Inferior parietal cortex (tissue), 1 donor: ENCODE measurements around the gene DCANP1.

ENCODE experiments used
- DNase-seq: peaks from one replicate; pipeline ENCODE4 v3.0.0-alpha.2; 2016; ENCODE audit errors: extremely low spot score

Gene DCANP1

DNA sequence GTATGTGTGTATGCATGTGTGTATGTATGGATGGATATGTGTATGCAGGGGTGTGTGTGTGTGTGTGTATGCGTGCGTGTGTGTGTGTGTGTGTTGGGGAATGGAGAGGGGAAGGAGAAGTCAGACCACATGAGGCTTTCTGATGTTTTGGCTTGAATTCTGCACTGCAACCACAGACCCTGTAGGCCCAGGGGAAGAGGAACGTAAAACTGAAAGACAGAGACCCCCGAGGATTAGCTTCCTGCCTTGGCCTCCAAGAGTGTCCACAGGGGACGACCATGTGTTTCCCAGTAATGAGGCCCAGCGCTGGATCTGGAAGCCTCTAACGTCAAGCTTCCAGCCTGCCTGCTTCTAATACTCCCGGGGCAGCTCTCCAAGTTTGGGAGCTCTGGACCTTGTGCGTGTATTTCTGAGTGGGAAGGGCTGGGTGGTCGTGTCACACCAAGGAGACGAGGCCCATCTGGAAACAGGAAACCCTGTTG lies 5.8 kb downstream of the DCANP1 start:
- DNase-seq = no peak

DNA sequence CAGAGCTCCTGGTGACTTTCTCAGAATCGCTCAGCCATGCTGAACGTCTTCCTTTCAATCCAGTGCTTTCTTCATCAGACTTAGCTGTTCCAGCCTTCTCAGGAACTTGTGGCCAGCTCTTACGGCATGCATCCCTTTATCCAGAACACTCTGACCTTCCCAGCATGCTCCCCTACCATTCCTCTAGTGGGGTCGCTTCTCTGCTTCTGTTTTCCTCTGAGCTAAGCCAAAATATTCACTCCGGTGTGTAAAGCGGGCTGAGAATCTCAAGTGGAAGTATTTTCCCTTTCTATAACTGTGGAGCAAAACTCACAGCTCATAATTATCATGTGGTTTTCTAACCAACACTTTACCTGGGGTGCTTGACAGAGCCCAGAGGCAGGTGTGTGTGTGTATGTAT lies 6.2 kb downstream of the DCANP1 start:
- no peak for DNase-seq

DNA sequence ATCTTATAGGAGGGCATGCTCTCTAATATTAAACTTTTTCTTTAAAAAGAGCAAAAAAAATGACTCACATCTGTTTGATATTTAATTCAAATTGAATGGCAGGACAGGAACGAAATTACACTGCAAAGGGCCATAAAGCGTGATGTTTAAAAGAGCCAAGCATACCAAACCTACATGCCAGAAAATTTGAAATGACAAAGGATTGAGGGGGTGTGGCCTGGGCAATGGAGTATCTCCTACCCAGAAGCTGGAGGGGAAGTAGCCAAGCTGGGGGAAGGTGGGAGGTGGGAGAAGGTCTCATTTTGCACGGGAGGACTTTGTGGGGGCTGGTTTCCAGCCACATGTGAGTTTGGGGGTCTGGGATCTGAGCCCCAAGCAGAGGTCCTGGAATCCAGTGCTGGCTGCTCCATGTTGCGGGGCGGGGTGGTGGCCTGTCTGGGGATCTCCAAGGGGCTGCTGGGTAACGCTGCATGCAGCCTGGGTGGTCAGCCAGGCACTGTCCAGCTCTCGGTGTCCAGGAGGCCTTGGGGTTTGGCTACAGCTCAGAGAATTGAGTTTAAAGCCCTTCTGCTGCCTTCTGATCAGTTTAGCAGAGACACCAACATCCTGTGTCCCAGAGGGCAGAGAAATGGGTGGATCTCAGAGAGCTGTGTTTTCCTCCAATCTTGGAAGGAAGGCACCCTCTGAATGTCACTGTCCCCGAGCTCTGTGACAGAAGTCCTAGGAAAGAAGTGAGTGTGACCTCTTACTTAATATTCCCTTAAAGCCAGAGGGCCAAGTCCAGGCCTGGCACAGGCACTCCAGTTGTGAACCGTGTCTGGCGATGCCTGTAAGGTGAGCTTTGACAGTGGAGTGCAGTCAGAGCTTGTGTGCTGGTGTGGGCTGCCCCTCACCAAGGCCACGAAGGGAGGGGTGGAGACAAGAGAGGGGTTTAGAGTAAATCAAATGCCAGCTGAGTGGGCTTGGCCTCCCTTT lies 7.6 kb downstream of the DCANP1 start:
- DNase-seq = no peak

DNA sequence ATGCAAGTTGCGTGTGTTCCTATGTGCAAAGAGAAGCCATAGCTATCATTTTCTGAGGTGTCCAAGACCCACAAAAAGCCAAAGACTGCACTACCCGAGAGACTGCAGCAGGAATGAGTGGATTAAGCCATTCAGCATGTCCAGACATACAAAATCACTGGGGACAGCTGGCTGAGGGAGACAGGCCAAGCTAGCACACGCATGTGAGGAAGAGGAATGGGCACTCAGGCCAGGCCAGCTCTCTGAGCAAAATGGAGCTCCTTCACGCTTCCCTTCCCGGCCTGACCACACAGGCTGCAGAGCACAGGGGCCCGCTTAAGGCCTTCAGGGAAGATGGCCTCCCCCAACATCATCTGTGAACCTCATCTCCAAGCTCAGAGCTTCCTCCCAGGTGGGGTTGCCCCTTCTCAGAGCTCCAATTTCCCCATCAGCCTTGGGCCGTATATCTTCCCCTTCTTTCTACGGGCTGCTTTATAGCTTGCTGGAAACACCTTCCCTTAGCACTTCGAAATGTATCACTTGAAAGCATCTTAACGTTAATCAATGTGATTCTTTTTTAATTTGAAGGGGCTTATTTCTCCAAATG lies 8.4 kb downstream of the DCANP1 start:
- DNase-seq = no peak

DNA sequence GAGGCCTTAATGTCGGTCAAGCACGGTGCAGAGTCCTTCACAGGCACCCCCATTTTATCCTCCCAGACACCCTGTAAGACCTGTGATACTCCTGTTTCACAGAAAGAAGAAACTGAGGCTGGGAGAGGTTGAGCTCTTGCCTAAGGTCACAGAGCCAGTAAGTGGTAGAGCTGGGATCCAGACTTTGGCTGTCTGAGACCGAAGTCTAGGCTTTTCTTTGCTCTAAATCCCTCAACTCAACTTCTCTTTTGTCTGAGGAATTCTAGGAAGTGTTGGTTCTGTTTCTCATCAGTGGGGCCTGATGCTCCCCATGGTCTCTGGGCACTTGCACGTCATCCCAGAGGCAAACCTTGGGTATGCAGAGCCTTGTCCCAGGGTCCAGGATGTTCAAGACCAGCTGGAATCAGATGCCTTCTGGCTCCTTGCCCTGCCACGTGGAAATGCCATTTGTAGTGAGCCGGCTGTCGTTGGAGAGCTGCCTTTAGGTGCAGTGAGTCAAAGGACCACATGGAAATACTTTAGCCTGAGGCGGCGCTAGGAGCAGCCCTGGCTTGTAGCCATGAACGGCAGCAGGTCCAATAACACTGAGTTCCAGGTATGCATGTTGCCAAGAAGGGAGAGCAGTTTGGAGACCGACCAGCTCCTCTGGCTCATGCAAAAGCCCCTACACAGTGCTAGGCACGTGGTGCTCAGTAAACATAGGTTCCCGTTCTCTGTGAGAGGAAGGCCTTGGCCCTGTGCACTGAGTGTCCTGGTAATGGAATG lies 9.2 kb downstream of the DCANP1 start:
- no peak for DNase-seq

DNA sequence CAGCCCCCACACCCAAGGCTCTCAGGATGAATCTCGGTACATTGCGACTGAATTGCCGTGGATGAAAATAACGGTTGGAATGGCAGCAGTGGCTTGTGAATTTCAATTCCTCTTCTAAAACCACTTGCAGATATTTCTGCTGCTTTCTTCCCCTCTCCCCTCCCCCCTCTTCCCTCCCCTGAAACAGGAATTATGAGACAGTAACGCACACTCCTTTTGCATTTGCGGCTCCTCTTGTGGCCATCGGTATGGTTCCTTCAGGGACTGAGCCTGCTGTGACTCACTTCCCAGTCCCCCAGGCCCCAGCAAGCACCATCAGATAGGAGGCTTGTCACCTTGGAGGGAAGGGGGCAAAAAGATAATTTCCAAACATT lies 9.7 kb downstream of the DCANP1 start:
- no peak for DNase-seq

DNA sequence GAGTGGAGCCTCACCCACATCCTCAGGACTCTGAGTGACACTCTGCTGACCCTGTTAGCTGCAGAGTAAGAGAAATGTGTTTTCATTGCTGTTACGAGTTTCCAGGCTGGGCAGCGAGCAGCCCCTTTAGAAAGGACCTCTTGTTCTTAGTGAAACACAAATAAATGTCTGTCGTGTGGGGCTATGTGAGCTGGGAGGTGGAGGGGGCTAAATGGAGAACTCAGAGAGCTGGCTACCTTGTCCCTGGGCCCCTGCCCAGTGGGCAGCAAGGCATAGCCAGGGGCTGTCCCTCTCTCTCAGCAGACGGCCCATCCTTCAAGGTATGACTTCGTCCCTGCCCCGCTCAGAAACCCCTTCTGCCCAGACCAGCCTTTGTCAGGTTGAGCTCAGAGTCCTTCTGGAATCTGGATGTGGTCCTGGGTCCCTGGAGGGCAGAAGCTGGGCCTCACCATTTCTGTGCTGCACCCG lies 10.2 kb downstream of the DCANP1 start:
- no peak for DNase-seq

DNA sequence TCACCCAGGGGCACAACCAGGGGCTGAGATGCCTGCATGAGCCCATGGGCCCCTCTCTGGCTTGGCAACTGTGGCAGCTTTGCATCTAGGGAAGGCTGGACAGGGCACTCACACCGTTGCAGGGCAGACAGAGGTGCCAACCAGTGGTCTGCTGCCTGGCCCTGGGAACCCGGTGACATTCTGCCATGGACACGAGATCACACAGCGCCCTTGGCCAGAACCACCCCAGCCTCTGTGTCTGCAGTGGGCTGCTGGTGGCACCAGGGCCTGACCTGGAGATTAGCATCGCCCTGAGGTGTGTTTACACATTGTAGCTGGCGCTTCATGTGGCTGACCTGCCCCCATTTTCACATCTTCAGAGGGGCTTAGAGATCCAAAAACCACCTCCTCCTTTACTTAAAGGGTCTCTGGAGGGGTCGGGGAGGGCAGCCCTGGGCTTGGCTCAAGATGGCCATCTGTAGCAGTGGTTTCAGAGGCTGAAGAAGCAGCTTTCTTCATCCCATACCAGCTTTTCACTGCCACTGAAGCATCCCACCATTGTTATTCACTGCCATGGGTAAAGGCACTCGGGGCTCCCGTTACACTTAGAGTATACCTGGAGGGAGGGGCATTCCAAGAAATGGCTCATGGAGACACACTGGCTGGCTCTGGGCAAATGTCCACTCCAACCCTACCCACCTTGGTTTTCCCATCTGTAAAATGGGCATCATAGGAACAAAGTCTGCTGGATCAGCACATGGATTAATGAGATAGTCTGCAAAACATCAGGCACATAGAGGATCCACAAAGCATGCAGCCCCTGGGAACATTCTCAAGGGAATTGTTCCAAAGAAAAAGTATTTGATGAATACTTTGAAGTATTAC lies 11.4 kb downstream of the DCANP1 start:
- no peak for DNase-seq

DNA sequence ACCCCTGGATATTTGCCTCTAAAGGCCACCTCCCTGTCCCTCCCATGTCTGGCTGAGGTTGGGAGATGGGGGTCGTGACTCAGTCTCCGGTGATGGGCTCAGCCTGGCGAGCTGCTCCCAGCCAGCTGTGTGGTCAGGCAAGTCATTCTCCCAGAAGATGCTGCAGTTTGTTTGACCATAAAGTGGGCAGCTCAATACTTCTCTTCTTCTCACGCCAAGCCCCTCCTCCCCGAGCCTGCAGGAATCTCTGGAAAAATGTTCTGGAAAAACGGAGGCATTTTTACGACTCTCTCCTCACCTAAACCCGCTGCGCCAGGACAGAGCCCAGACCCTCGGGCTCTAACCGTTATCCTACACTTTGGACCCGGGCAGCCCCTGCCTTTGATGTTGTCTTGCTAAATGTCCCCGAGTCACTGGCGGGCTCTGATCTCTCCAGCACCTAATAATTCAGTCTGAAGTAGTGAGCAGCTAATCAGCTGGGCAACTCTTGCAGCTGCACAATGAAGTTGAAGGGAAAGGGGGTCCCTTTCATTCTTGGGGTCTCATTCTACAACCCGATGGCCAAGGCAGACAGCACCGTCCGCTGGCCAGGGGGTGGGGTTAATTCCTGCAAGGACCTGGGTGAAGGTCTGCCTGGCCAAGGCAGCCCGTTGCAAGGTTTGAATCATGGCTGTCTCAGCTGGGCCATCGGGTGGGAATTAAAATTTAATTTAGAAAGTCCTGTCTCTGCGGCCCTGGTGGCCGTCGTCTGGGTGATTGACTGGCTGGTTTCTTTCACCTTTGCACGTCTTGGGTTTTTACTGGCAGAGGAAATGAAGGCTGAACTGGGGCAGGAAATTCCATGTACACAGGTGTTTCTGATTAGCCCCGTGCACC lies 12.3 kb downstream of the DCANP1 start:
- DNase-seq = no peak

DNA sequence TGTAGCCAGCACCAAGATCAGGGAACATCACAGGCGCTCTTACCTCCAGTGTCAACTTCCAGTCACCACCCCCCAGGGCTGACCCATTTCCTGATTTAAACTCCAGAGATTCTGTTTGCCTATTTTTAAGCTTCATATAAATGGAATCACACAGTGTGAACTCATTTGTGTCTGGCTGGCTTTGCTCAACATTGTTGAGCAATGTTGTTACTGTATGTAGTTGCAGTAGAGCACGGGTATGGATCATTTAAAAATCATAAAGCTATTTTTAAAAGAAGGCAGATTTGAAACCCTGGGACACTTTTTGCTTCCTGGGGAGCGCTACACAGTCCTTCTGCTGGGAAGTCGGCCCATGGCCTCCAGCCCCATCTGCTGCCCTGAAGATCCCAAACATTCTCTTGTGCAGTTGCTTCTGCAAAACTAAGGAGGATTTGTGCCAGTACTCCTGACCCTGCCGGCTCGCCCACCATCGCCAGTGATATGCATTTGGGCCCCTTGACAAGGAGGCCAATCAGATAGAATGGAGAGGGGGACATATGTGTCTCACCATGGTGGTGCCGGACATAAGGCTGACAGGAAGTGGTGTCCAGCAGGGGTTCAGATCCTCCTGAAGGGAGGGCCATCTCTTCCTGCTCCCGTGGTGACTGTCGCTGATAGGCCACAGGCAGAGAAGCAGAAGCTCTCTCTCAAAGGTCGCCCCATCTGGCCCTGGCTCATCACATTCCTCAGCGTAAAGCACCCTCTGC lies 13.3 kb downstream of the DCANP1 start:
- DNase-seq = no peak

DNA sequence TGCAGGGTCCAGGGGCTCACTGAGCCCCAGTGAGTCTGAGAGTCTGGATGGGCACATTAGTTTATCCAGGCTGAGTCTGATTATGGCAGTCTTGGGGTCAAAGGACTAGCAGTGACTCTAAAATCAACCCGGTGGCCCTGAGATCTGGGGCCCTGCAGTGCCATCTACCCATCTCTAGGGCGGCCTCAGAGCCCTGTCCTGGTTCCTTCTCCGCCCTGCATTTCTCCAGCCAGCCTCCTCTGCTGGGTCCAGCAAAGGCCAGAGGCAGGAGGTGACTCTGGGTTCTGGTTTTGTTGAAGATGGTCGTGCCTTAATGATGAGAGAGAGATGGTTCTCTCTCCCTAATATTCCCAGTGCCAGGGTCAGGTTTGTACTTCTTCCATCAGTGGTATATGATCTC lies 15.0 kb downstream of the DCANP1 start:
- DNase-seq = no peak

DNA sequence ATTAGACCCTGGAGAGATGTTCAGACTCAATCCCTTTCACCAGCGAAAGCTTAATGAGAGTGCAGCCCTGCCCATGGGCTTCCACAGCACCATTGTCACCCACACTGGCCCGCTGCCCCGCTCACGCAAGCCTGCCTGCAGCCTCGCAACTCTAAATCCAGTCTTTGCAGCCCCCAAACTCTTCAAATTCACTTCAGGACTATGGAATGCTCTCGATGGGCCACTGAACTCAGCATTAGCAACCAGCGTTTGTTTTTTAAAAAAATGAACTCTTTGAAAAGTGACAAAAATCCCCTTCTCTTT lies 17.1 kb downstream of the DCANP1 start:
- no peak for DNase-seq

DNA sequence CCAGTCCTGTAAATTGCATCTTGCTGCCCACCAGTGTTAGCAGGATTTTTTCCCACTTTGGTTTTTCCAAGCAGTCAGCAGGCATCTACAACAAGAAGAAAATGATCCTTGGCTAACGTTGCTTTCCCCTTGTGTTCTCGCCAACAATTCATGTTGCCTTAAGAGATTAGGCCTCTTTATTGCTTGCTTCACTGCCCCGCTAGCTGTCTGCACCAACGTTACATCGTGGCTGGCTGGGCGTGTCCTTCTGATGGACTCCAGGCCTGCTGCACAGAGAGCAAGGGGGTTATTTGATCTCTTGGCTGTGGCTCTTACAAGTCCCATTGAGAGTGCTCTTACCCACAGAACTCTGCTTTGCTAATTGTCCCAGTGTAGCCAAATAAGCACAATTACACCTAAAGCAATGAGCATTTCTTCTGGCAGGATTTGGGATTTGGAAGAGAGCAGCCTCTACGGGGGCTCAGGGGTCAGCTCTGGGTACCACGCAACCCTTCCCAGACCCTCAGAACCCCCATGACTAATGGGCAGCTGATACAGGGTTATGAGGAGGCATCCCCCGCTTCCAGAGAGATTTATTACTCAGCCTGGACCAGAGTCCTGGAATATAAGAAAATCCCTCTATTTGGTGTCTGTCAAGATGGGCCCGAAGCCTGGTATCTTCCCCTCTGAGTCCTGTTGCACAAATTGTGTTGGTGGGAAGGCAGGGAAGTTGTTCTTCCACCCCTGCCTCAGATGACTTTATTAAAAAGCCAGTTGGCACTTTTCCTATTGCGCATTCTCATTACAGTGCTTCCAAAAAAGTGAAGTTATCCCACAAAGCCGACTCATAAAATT lies 17.6 kb downstream of the DCANP1 start:
- DNase-seq = no peak

DNA sequence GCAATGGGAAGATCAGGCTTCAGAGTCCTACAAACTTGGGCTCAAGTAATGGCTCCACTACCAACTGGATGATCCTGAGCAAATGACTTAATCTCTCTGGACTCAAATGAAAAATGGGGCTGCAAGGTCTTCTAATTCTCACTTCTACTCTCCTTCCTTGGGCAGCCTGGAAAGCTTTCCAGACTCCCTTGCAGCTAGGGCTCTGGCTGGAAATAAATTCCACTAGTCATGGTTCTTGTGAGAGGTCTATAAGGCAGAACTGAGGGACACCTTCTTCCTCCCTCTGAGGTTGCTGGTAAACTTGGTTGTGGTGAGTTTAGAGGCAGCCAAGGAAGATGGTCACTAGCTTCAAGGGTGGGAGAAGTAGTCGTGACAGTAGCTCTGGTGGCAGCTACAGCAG lies 18.6 kb downstream of the DCANP1 start:
- DNase-seq = no peak

DNA sequence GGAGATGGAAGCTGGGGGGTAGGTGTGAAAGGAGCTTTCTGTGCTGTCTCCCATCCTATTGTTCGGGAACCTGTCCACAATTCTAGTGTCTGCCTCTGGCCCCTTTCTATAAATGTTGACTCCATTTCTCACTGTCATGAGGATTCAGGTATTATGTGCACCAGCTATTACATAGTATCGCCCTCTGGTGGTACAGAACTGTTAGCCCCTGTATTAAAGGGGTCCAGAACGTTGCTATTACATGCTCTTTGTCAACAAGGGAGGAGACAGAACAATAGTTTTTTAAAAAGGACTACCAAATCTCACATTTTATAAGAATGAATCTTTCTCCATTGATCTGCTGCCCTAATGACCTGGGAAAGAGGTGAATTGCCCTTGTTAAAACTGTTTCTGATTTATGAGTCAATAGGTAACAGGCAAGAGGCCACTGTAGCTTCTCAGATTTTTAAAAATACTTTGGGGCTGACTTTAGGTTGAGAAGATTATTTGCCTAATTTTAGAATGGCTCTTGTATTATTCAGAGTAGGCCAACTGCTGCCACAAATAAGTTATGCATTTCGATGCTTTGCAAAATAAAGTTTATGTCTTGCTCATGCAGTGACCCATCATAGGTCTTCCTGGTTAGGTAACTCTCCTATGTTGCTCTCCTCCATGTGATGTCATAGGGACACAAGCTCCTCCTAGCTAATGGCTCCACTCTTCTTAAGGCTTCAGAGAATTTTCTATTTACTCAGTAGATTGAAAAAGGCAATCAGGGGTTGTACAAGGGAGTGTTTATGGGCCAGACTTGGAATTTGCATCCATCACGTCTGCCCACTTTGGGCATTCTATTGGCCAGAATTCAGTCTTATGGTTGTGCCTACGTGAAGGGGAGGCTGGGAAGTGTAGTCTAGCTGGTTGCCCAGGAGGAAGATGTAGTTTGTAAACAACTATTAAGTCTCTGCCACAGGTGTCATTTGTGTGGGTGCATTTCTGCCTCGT lies 20.8 kb downstream of the DCANP1 start:
- DNase-seq = no peak

DNA sequence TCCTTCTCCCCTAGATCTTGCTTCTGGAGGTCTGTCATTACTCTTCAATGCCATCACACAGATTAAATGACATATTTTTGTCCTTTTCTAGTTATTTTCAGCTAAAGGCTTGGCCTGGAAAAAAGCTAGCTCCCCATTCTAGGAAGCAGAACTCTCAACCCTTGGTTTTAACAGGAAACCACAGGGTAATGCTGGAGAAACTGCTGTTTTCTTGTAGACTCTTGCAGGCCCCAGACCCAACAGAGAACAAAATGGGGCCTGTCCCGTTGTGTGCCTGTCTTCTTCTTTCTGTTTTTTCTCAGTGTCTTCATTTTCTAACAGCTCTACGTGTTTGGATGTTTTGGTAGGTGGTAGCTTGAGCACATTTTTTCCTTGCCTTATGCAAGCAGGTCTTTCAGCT lies 21.5 kb downstream of the DCANP1 start:
- DNase-seq = no peak

DNA sequence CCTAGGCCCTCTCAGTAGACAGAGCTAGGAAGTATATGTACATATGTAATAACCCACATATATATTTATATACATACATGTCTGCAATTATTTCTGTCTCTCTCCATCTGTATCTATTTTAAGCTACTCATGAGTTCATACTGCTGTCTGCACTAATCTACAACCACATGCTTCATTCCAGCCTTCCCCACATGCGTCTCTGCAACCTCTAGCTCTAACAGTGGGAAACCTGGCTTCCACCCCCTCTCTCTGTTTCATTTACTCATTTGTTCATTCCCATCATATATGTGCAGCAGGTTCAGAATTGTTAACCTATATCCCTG lies 23.3 kb downstream of the DCANP1 start:
- DNase-seq = no peak
